NCI-H1930 (cell line): ENCODE results near the gene RBM23.
"Not testable (repeated sequence)": the region's sequence is repeated elsewhere in the genome, so short reads cannot be mapped to it uniquely, and the experiment has no call there.

Experiments
- DNase-seq, 2 experiments: peaks; one replicate each; lab custom pipeline; 2025; lab: John Stamatoyannopoulos, UW

RBM23 gene

GRCh38 chr14:22915886-22916521 is 2.9 kb downstream of the RBM23 start:
- no peak for DNase-seq

GRCh38 chr14:22914836-22915235 is 4.1 kb downstream of the RBM23 start:
- DNase-seq, result not testable (repeated sequence)

DNA sequence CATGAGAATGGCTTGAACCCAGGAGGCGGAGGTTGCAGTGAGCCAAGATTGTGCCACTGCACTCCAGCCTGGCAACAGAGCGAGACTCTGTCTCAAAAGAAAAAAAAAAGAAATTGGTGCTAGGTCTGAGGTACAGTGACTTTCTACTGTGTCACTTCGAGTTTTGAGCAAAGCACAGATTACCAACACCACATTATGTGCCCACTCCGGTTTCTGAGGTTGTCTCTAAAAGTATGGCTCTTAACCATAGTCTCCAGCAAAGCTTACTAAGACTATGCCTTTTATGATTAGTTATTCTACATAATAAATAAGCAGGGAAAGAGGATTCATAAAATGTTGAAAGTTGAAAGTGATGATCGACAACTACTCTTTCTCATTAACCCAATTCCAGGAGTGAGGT is 8.0 kb downstream of the RBM23 start:
- DNase-seq, result no peak

DNA sequence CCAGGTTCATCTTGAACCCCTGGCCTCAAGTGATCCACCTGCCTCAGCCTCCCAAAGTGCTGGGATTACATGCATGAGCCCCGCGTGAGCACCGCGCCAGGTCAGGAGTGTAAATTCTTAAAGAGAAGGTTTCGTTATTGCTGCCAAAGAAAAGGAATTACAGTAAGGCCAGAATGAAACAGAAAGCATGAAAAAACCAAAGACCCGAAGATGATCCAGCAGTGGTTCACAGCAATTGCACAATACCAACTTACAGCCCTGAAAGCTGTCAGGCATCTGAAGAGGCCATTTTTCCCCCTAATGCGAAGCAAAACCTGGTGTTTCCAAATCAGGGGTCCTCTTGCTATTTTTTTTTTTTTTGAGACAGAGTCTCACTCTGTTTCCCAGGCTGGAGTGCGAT is 10.3 kb downstream of the RBM23 start:
- no peak for DNase-seq

- DNase-seq, result no peak
Observed at GRCh38 chr14:22907429-22907828, 11.5 kb downstream of the RBM23 start.

- DNase-seq, result no peak
Observed at GRCh38 chr14:22906073-22906472, 12.9 kb downstream of the RBM23 start.

DNA sequence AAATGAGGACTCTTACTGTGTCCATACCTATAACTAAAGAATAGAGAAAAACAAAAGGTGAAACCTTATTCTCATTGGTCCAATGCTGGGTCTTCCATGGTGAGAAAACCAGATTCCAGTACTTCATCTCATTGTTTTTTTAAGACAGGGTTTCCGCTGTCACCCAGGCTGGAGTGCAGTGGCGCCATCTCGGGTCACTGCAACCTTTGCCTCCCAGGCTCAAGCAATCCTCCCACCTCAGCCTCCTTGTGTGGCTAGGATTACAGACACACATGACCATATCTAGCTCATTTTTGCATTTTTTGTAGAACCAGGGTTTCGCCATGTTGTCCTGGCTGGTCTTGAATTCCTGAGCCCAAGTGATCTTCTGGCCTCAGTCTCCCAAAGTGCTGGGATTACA is 13.3 kb downstream of the RBM23 start:
- DNase-seq, result no peak

GRCh38 chr14:22903742-22904087 is 15.2 kb downstream of the RBM23 start:
- no peak for DNase-seq

DNA sequence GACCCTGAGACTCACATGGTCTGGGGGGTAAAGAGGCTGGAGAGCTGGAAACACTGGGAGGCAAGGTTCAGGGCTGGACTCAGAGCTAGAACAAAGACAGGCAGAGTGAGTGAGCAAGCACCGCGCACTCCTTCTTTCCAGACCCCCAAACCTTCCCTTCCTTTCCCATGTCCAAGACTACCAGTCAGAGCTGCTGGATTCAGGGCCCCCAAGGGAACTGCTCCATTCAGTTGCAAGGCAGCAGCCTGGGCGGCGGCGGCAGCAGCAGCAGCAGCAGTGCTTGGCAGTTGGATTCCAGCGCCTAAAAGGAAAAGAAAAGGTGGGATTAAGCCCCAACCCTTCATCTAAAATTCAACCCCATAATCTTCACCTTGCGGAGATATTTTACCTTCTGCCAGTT is 17.1 kb downstream of the RBM23 start:
- DNase-seq, result no peak

- peak in 1 of 2 experiments; percentile 28 for DNase-seq
Observed at GRCh38 chr14:22900081-22900799, 18.7 kb downstream of the RBM23 start.

DNA sequence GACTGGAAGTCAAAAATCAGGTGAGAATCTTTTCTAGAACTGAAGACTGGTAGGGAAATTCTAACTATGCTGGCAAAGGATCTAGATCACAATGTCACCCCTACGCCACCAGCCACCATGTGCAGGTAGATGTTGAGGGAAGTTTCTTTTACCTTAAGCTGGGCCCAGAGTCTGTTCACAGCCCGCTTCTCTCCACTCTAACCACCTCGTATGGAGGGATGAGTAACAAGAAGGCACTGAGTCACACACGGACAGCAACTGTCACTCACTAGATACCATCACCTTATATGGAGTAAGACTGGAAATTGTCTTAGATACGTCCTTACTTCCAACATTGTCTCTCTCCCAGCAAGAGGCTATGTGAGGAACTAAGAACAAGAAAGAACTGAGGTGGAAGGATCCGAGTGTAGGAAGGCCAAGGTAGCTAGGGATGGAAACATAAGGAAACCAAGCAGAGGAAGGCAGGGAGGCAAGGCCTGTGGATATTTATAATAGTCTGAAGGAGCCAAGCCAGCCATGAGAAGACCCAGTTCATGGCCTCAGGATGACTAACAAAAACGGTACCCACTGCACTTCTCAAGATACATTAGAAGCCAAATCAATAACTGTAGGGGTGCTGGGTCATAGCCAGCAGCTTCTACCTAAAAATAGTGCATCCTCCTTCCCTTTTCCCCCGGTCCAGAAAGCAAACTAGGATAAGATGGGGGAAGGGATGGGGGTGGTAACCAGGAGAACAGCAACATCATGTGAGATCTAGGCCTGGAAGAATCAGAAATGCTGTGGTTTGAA is 20.5 kb downstream of the RBM23 start:
- DNase-seq, result no peak

GRCh38 chr14:22897357-22897756 is 21.6 kb downstream of the RBM23 start:
- DNase-seq, result no peak

DNA sequence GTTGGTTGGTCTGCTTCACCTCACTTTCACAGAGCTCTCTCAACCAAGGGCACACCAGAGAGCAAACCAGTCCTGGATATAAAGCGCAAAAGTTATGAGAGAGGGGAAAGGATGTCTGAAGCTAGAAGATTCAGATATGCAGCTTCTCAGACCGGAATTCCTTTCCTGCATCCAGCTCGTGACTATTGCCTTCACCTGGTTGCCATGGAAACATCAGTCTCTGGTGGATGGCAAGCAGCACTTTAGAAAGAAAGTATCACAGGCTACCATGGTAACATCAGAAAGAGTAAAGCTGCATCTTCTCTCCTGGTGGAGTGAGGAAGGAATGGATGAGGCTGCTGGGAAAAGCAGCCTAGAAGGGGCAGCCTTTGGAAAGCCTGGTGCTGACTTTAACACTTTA is 22.2 kb downstream of the RBM23 start:
- DNase-seq, result no peak

- no peak for DNase-seq
Observed at GRCh38 chr14:22896356-22896755, 22.6 kb downstream of the RBM23 start.

DNA sequence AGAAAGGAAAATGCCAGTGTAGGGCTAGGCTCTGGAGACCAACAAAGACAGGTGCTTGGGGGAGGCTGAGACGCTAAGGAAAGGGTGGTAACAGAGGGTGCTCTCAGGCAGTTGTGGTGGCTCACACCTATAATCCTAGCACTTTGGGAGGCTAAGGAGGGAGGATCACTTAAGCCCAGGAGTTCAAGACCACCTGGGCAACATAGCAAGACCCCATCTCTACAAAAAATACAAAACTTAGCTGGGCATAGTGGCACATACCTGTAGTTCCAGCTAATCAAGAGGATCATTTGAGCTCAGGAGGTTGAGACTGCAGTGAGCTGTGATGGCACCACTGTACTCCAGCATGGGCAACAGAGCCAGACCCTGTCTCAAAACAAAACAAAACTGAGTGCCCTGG is 23.5 kb downstream of the RBM23 start:
- DNase-seq, result no peak

GRCh38 chr14:22893706-22894105 is 25.2 kb downstream of the RBM23 start:
- no peak for DNase-seq

DNA sequence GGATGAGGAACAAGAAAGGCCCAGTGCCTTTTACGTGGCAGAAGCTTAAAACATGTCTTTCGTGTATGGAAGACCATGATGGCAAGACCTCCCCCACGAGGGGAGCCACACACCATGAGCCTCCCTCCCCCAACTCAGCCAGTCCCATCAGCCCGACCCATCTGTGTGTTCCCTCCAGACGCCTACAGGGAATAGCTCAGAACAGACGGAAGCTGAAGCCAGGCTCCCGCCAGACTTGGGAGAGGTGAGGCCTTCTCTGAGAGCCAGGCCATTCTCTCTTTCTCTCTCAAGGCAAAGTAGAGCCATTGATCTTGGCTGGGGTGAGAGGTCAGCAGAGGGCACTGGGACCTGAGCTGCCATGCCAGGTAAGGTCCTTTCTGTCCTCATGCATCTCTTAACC is 26.5 kb downstream of the RBM23 start:
- no peak for DNase-seq

- DNase-seq, result no peak
Observed at GRCh38 chr14:22890416-22890815, 28.5 kb downstream of the RBM23 start.

GRCh38 chr14:22888662-22889061 is 30.3 kb downstream of the RBM23 start:
- no peak for DNase-seq

GRCh38 chr14:22887990-22888378 is 31.0 kb downstream of the RBM23 start:
- DNase-seq, result no peak

DNA sequence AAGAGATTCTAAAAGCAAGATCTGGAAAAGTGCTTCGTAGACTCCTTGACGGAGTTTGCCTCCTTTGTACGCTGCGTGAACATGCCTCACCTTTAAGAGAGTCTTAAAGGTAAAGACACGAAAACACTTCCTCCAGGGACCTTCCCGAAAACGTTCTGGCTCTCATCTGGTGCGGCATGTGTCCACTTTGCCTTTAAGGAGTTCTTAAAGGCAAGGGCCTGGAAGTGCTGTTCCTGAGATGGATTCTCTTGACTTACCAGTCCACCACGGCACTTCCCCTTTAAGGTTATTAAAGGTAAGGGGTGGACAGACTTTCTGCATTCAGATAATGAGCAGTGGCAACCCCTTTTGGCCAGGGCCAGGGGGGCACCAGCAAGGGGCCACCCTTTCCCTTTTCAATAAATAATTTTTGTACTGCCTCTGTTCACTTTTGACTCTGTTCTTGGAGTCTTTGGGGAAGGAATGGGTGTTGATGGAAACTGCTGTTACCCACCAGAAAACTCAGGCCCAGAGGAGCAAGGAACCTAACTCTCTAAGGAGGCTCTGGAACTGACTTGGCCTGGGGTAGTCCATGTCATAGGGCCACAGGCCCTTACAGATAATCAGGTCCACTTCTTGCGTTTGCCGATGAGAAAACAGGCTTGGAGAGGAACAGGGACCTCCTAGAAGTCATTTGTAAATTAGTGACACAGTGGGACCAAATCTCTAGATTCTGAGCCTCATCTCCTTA is 31.5 kb downstream of the RBM23 start:
- peak; percentile 69 to 74 for DNase-seq

GRCh38 chr14:22886500-22887259 is 32.3 kb downstream of the RBM23 start:
- DNase-seq, result peak; percentile 56 to 78
